Neural cell (in vitro differentiated cells): ENCODE results near the gene AFF3. TPM values are rescaled to one million over a fixed set of nuclear protein-coding genes. Genes with fewer than 3 reads are reported as not detected.

Experiments used
- H2AFZ ChIP-seq: fragments of 200-600, 300-800 bp; sonication (generic), shearing (Covaris generic); 2 replicates; pipeline ENCODE4 v1.6.0; 2014; ENCODE audit warnings: low read depth, mild to moderate bottlenecking, antibody characterized with exemption, low read length, moderate library complexity
- H3F3A ChIP-seq: fragments of 200-600 bp; shearing (Covaris generic); 2 replicates; pipeline ENCODE4 v1.6.1; 2016; ENCODE audit warnings: mild to moderate bottlenecking, moderate library complexity, mixed read lengths, antibody characterized with exemption, low read length; ENCODE audit not compliant: insufficient read depth, poor library complexity, severe bottlenecking
- H3K27ac ChIP-seq: fragments of 200-600, 300-800 bp; sonication (generic), shearing (Covaris generic); 2 replicates; pipeline ENCODE4 v1.5.1; 2014; ENCODE audit warnings: mild to moderate bottlenecking, low read length, moderate library complexity
- H3K27me3 ChIP-seq: fragments of 300-800, 200-600 bp; sonication (generic), shearing (Covaris generic); 2 replicates; pipeline ENCODE4 v1.6.0; 2014; ENCODE audit warnings: mild to moderate bottlenecking, low read depth, low read length, moderate library complexity; ENCODE audit not compliant: insufficient read depth
- H3K36me3 ChIP-seq: fragments of 300-800, 200-600 bp; sonication (generic), shearing (Covaris generic); 2 replicates; pipeline ENCODE4 v1.5.1; 2014; ENCODE audit warnings: mild to moderate bottlenecking, antibody characterized with exemption, low read length, moderate library complexity; ENCODE audit not compliant: insufficient read depth
- H3K4me2 ChIP-seq: fragments of 300-800, 200-600 bp; sonication (generic), shearing (Covaris generic); 2 replicates; pipeline ENCODE4 v1.6.0; 2014; ENCODE audit warnings: mild to moderate bottlenecking, low read length
- H3K4me3 ChIP-seq: fragments of 300-800, 200-600 bp; sonication (generic), shearing (Covaris generic); 2 replicates; pipeline ENCODE4 v1.5.1; 2014; ENCODE audit warnings: mild to moderate bottlenecking, low read length, moderate library complexity
- H3K79me2 ChIP-seq: fragments of 200-600 bp; shearing (Covaris generic); replicated peaks from 2 replicates; pipeline ENCODE4 v1.6.0; 2014; ENCODE audit warnings: mild to moderate bottlenecking, low read length, moderate library complexity; ENCODE audit not compliant: insufficient read depth
- H3K9ac ChIP-seq: fragments of 300-800, 200-600 bp; sonication (generic), shearing (Covaris generic); 2 replicates; pipeline ENCODE4 v1.6.1; 2016; ENCODE audit warnings: mild to moderate bottlenecking, low read length, mixed read lengths
- H3K9me2 ChIP-seq: fragments of 200-600 bp; shearing (Covaris generic); 2 replicates; pipeline ENCODE4 v1.6.1; 2016; ENCODE audit warnings: mild to moderate bottlenecking, low read length, mixed read lengths; ENCODE audit not compliant: insufficient read depth
- H3K9me3 ChIP-seq: fragments of 200-600, 300-800 bp; sonication (generic), shearing (Covaris generic); 2 replicates; pipeline ENCODE4 v1.6.1; 2016; ENCODE audit warnings: mild to moderate bottlenecking, mixed run types, low read length, moderate library complexity, mixed read lengths
- H4K20me1 ChIP-seq: fragments of 200-600 bp; shearing (Covaris generic); 2 replicates; pipeline ENCODE4 v1.6.1; 2016; ENCODE audit warnings: mild to moderate bottlenecking, mixed run types; ENCODE audit not compliant: insufficient read depth
- CTCF ChIP-seq: fragments of 450-650 bp; IDR thresholded peaks from 2 replicates; pipeline ENCODE4 v1.5.1; 2014; ENCODE audit warnings: antibody characterized with exemption, mild to moderate bottlenecking, moderate library complexity; ENCODE audit not compliant: poor library complexity, severe bottlenecking
- EP300 ChIP-seq: fragments of 450-650 bp; conservative IDR thresholded peaks from 2 replicates; pipeline ENCODE4 v1.6.1; 2014; ENCODE audit warnings: antibody characterized with exemption, mild to moderate bottlenecking, moderate library complexity; ENCODE audit not compliant: poor library complexity, severe bottlenecking
- EZH2 ChIP-seq: fragments of 200-600, 300-800 bp; shearing (Covaris generic), sonication (generic); IDR thresholded peaks from 2 replicates; pipeline ENCODE4 v1.6.1; 2014; ENCODE audit warnings: antibody characterized with exemption, low read length, borderline replicate concordance, mild to moderate bottlenecking; ENCODE audit not compliant: insufficient read depth, poor library complexity, severe bottlenecking
- MXI1 ChIP-seq: fragments of 450-650 bp; conservative IDR thresholded peaks from 2 replicates; pipeline ENCODE4 v1.6.1; 2014; ENCODE audit warnings: antibody characterized with exemption, mild to moderate bottlenecking; ENCODE audit not compliant: poor library complexity, severe bottlenecking
- POLR2AphosphoS5 ChIP-seq: IDR thresholded peaks from 2 replicates; pipeline ENCODE4 v1.6.1; 2012
- RAD21 ChIP-seq: fragments of 450-650 bp; conservative IDR thresholded peaks from 2 replicates; pipeline ENCODE4 v1.6.1; 2014; ENCODE audit warnings: antibody characterized with exemption, mild to moderate bottlenecking, moderate library complexity
- SMC3 ChIP-seq: fragments of 450-650 bp; conservative IDR thresholded peaks from 2 replicates; pipeline ENCODE4 v1.6.1; 2014; ENCODE audit warnings: antibody characterized with exemption, mild to moderate bottlenecking, moderate library complexity; ENCODE audit not compliant: poor library complexity
- TAF1 ChIP-seq: IDR thresholded peaks from 2 replicates; pipeline ENCODE4 v1.6.1; 2012; ENCODE audit warnings: low read depth
- polyA plus RNA-seq: library from polyadenylated mRNA; depleted of rRNA; stranded (reverse); fragments of >200 nt; gene quantifications from 2 replicates; pipeline ENCODE4 v1.2.3, GENCODE V29; 2014
- TF ChIP-seq, protein P1 (sequence below): IDR thresholded peaks from 2 replicates; pipeline ENCODE4 v1.6.1; 2012; ENCODE audit warnings: borderline replicate concordance

The AFF3 gene
- polyA plus RNA-seq, 1 donor from 2014 or later: 5.1 TPM

- Histone ChIP-seq H3K27ac (no peak overlapping the region), H3F3A (no peaks in the 10 kb centered on the region), H3K9me2 (no peaks in the 10 kb centered on the region), H3K27me3 (no peaks in the 10 kb centered on the region), H3K9ac (no peak overlapping the region), H3K4me2 (no peak overlapping the region), H3K79me2 (no peaks in the 10 kb centered on the region), H3K9me3 (no peaks in the 10 kb centered on the region), H2AFZ (no peak overlapping the region), H3K4me3 (no peak overlapping the region), H3K36me3 (no peaks in the 10 kb centered on the region), H4K20me1 (no peaks in the 10 kb centered on the region)
- TF ChIP-seq SMC3: no peak
- TF ChIP-seq POLR2AphosphoS5: no peak
- no peak for TF ChIP-seq RAD21
- TF ChIP-seq CTCF: no peak
- TF ChIP-seq, protein P1, sequence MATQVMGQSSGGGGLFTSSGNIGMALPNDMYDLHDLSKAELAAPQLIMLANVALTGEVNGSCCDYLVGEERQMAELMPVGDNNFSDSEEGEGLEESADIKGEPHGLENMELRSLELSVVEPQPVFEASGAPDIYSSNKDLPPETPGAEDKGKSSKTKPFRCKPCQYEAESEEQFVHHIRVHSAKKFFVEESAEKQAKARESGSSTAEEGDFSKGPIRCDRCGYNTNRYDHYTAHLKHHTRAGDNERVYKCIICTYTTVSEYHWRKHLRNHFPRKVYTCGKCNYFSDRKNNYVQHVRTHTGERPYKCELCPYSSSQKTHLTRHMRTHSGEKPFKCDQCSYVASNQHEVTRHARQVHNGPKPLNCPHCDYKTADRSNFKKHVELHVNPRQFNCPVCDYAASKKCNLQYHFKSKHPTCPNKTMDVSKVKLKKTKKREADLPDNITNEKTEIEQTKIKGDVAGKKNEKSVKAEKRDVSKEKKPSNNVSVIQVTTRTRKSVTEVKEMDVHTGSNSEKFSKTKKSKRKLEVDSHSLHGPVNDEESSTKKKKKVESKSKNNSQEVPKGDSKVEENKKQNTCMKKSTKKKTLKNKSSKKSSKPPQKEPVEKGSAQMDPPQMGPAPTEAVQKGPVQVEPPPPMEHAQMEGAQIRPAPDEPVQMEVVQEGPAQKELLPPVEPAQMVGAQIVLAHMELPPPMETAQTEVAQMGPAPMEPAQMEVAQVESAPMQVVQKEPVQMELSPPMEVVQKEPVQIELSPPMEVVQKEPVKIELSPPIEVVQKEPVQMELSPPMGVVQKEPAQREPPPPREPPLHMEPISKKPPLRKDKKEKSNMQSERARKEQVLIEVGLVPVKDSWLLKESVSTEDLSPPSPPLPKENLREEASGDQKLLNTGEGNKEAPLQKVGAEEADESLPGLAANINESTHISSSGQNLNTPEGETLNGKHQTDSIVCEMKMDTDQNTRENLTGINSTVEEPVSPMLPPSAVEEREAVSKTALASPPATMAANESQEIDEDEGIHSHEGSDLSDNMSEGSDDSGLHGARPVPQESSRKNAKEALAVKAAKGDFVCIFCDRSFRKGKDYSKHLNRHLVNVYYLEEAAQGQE: no peak
- no peak for TF ChIP-seq MXI1
- no peak for TF ChIP-seq EP300
- TF ChIP-seq EZH2: no peak
- no peak for TF ChIP-seq TAF1
Measured at GRCh38 chr2:99770876-99771275, 371.5 kb downstream of the AFF3 start.

DNA sequence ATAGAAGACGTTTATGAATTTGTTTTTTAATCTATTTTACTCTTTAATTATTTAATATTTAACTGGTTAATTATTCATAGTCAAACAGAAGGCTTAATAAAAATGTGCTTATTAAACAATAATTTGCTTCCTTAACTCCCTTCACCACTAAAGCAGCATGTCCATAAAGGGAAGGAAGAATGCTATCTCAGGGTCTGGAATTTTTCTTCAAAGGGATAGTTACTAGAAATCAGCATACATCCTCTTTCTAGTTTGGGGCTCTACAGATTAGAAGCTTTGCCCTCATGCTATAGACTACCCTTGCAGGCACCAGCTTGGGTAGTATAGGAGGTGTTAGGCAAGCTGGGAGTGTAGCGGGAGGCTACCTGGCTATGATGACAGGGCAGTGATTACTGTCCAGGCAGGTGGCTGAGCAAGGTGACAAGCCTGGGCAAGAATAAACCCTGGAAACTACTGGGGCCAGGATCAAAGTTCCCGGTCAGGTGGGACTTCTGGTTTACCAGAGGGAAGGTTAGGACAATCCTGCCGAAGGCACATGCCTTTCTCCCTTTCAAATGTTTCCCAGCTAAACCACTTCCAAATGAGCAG is 376.6 kb downstream of the AFF3 start:
- Histone ChIP-seq H3K36me3 (no peaks in the 10 kb centered on the region), H3F3A (no peaks in the 10 kb centered on the region), H3K4me3 (no peak overlapping the region), H3K9ac (no peak overlapping the region), H3K4me2 (no peak overlapping the region), H4K20me1 (no peaks in the 10 kb centered on the region), H3K9me2 (no peaks in the 10 kb centered on the region), H3K27ac (no peak overlapping the region), H3K9me3 (no peaks in the 10 kb centered on the region), H2AFZ (no peak overlapping the region), H3K27me3 (no peaks in the 10 kb centered on the region), H3K79me2 (no peaks in the 10 kb centered on the region)
- TF ChIP-seq, protein P1: no peak
- TF ChIP-seq POLR2AphosphoS5 (no peak), TAF1 (no peak), EZH2 (no peak)
